HCT116 (cell line): ENCODE measurements around the gene GPC4. TPM values are rescaled to one million over a fixed set of nuclear protein-coding genes. Genes with fewer than 3 reads are reported as not detected.

Experiments used
- ATAC-seq: fragments of 200-7000 bp; cut with Tn5 transposase; 2 replicates; pipeline ENCODE4 v1.9.1; 2020; ENCODE audit warnings: mild to moderate bottlenecking, moderate library complexity
- BruUV-seq: library from RNA; stranded (reverse); fragments of 400-500 nt; replicated peaks from 2 replicates; lab custom pipeline; 2021; lab: Mats Ljungman, UMichigan
- CTCF ChIA-PET: fragments of 300-600 bp; sonication (Branson Sonifier 250); formaldehyde crosslinking; loops from one replicate; lab custom pipeline; 2021; ENCODE audit warnings: antibody characterized with exemption; lab: Charles Lee
- POLR2A ChIA-PET: fragments of 300-600, 350-600 bp; sonication (Branson Sonifier 250); formaldehyde crosslinking; loops from one replicate; lab custom pipeline; 2021; ENCODE audit warnings: antibody characterized with exemption; lab: Charles Lee
- RAD21 ChIA-PET, 2 experiments: fragments of 300-600 bp; sonication (Branson Sonifier 250); formaldehyde crosslinking; loops; one replicate each; lab custom pipeline; 2023; ENCODE audit warnings: low total read pairs in 2 of 2; ENCODE audit not compliant: uncharacterized antibody in 2 of 2, unreplicated experiment in 2 of 2, low non-redundant PET in 1 of 2; lab: Charles Lee
- DNase-seq: peaks from one replicate; pipeline ENCODE4 v3.0.0-alpha.2; 2010; ENCODE audit warnings: low read depth, low spot score
- H2AFZ ChIP-seq: fragments of 200-600 bp; shearing (Covaris generic), sonication (generic); 2 replicates; pipeline ENCODE4 v1.6.1; 2017; ENCODE audit warnings: low read depth, mixed run types, mixed read lengths, antibody characterized with exemption, low read length; ENCODE audit not compliant: poor library complexity, severe bottlenecking
- H3K27ac ChIP-seq: 2 replicates; pipeline ENCODE4 v1.5.1; 2012; ENCODE audit warnings: low read depth, low read length
- H3K27me3 ChIP-seq: fragments of 200-600 bp; sonication (generic); 2 replicates; pipeline ENCODE4 v1.6.1; 2016; ENCODE audit warnings: mixed run types, low read length, mixed read lengths; ENCODE audit not compliant: insufficient read depth
- H3K36me3 ChIP-seq, 2 experiments: fragments of 200-500 bp in 1 of 2; fragments of 200-600 bp in 1 of 2; sonication (Bioruptor generic) in 1 of 2; sonication (generic) in 1 of 2; 2 replicates each; pipeline versions ENCODE4 v1.5.1 to v1.6.1; 2014 to 2016; ENCODE audit warnings: low read length in 2 of 2, inconsistent platforms in 1 of 2, mixed read lengths in 1 of 2, mixed run types in 1 of 2; ENCODE audit not compliant: insufficient read depth in 2 of 2, control insufficient read depth in 1 of 2
- H3K4me1 ChIP-seq, 2 experiments: fragments of 200-600 bp in 1 of 2; sonication (generic) in 1 of 2; 2 replicates each; pipeline versions ENCODE4 v1.5.1 to v1.6.1; 2012 to 2017; ENCODE audit warnings: low read length in 2 of 2, inconsistent platforms in 1 of 2, mild to moderate bottlenecking in 1 of 2, mixed read lengths in 1 of 2, mixed run types in 1 of 2, moderate library complexity in 1 of 2; ENCODE audit not compliant: insufficient read depth in 2 of 2, control insufficient read depth in 1 of 2
- H3K4me2 ChIP-seq: fragments of 200-600 bp; sonication (generic); 2 replicates; pipeline ENCODE4 v1.6.1; 2017; ENCODE audit warnings: mixed run types, low read length, mixed read lengths
- H3K4me3 ChIP-seq, 2 experiments: fragments of 200-600 bp in 1 of 2; sonication (generic) in 1 of 2; replicated peaks in 1 of 2; 2 replicates each; pipeline ENCODE4 v1.5.1; 2011 to 2016; ENCODE audit warnings: low read length in 2 of 2, control low read depth in 1 of 2, low read depth in 1 of 2, mild to moderate bottlenecking in 1 of 2, mixed read lengths in 1 of 2, mixed run types in 1 of 2
- H3K79me2 ChIP-seq: fragments of 200-600 bp; sonication (generic); 2 replicates; pipeline ENCODE4 v1.6.1; 2017; ENCODE audit warnings: mild to moderate bottlenecking, mixed run types, low read length, moderate library complexity, mixed read lengths; ENCODE audit not compliant: insufficient read depth
- H3K9ac ChIP-seq: fragments of 200-600 bp; sonication (generic); 2 replicates; pipeline ENCODE4 v1.6.1; 2016; ENCODE audit warnings: low read length, mixed read lengths
- H3K9me2 ChIP-seq: fragments of 200-600 bp; sonication (generic), shearing (Covaris generic); 2 replicates; pipeline ENCODE4 v1.6.1; 2017; ENCODE audit warnings: mixed run types, mild to moderate bottlenecking, moderate library complexity; ENCODE audit not compliant: insufficient read depth
- H3K9me3 ChIP-seq, 2 experiments: fragments of 200-500 bp in 1 of 2; fragments of 200-600 bp in 1 of 2; sonication (Bioruptor generic) in 1 of 2; sonication (generic) in 1 of 2; 2 replicates each; pipeline ENCODE4 v1.6.1; 2014 to 2017; ENCODE audit warnings: low read length in 2 of 2, mixed read lengths in 2 of 2, inconsistent platforms in 1 of 2, low read depth in 1 of 2, mild to moderate bottlenecking in 1 of 2, mixed run types in 1 of 2, moderate library complexity in 1 of 2; ENCODE audit not compliant: control insufficient read depth in 1 of 2, insufficient read depth in 1 of 2
- H4K20me1 ChIP-seq: fragments of 200-600 bp; sonication (generic), shearing (Covaris generic); 2 replicates; pipeline ENCODE4 v1.6.1; 2017; ENCODE audit warnings: mixed run types, mild to moderate bottlenecking, moderate library complexity; ENCODE audit not compliant: insufficient read depth
- ATF3 ChIP-seq: IDR thresholded peaks from 2 replicates; pipeline ENCODE4 v1.6.1; 2012
- CBX3 ChIP-seq: IDR thresholded peaks from 2 replicates; pipeline ENCODE4 v1.6.1; 2012; ENCODE audit warnings: low read depth
- CEBPB ChIP-seq: IDR thresholded peaks from 2 replicates; pipeline ENCODE4 v1.6.1; 2012; ENCODE audit warnings: low read depth
- ELF1 ChIP-seq: IDR thresholded peaks from 2 replicates; pipeline ENCODE4 v1.6.1; 2012; ENCODE audit warnings: low read depth, borderline replicate concordance
- EZH2 ChIP-seq: fragments of 200-600 bp; sonication (generic); IDR thresholded peaks from 2 replicates; pipeline ENCODE4 v1.6.1; 2017; ENCODE audit warnings: antibody characterized with exemption, mixed run types
- JUND ChIP-seq: IDR thresholded peaks from 2 replicates; pipeline ENCODE4 v1.6.1; 2012
- POLR2A ChIP-seq: IDR thresholded peaks from 2 replicates; pipeline ENCODE4 v1.7.0; 2011; ENCODE audit warnings: borderline replicate concordance; ENCODE audit not compliant: insufficient read depth, insufficient read length; ENCODE audit errors: extremely low read depth
- POLR2AphosphoS5 ChIP-seq: IDR thresholded peaks from 2 replicates; pipeline ENCODE4 v1.6.1; 2011; ENCODE audit warnings: mild to moderate bottlenecking, low read depth, low read length, moderate library complexity
- RAD21 ChIP-seq: IDR thresholded peaks from 2 replicates; pipeline ENCODE4 v1.6.1; 2012; ENCODE audit warnings: low read depth, mild to moderate bottlenecking
- REST ChIP-seq: IDR thresholded peaks from 2 replicates; pipeline ENCODE4 v1.6.1; 2012; ENCODE audit warnings: low read depth
- SP1 ChIP-seq: IDR thresholded peaks from 2 replicates; pipeline ENCODE4 v1.6.1; 2012; ENCODE audit warnings: low read depth
- SRF ChIP-seq: IDR thresholded peaks from 2 replicates; pipeline ENCODE4 v1.6.1; 2012; ENCODE audit warnings: low read depth
- YY1 ChIP-seq: IDR thresholded peaks from 2 replicates; pipeline ENCODE4 v1.6.1; 2011; ENCODE audit warnings: low read length, low read depth, moderate library complexity, mild to moderate bottlenecking; ENCODE audit not compliant: insufficient replicate concordance; ENCODE audit errors: extremely low read depth
- ZBTB33 ChIP-seq: IDR thresholded peaks from 2 replicates; pipeline ENCODE4 v1.6.1; 2011; ENCODE audit warnings: mild to moderate bottlenecking, low read length, moderate library complexity; ENCODE audit not compliant: insufficient replicate concordance; ENCODE audit errors: extremely low read depth
- ZFX ChIP-seq: fragments of 450-650 bp; IDR thresholded peaks from 2 replicates; pipeline ENCODE4 v1.6.1; 2017
- intact Hi-C: fragments of 100-400 bp; cut with micrococcal nuclease; formaldehyde crosslinking; loops from 2 replicates; pipeline ENCODE4 v1.10.0; 2022
- total RNA-seq: library from RNA; stranded (reverse); gene quantifications from one replicate; pipeline ENCODE4 v1.2.1, GENCODE V29; 2021; ENCODE audit not compliant: unreplicated experiment

Gene GPC4
- total RNA-seq, 1 experiment from 2014 or later: 9.7 TPM

- BruUV-seq: no TSS peak
- ATAC-seq: no peak
- Histone ChIP-seq H3K27me3 (no peaks in the 10 kb centered on the region), H3K79me2 (no peaks in the 10 kb centered on the region), H3K9me2 (no peaks in the 10 kb centered on the region), H2AFZ (no peak overlapping the region), H3K9me3 (no peaks in the 10 kb centered on the region), H3K4me3 (no peak overlapping the region), H3K9ac (no peak overlapping the region)
- CTCF ChIA-PET: no interaction called here
- no peak for TF ChIP-seq EZH2
- TF ChIP-seq, all 23 proteins: peak for 0
- intact Hi-C loops: no loop called here
- Histone ChIP-seq H3K27ac (no peak overlapping the region), H4K20me1 (no peaks in the 10 kb centered on the region), H3K36me3 (no peaks in the 10 kb centered on the region), H3K4me1 (no peaks in the 10 kb centered on the region), H3K4me2 (no peak overlapping the region)
- ChIA-PET RAD21 (no interaction called here), POLR2A (no interaction called here)
- DNase-seq: no peak
Measured at GRCh38 chrX:133402830-133403625, 12.3 kb downstream of the GPC4 start.

GRCh38 chrX:133402042-133402453 is 13.2 kb downstream of the GPC4 start:
- POLR2A ChIA-PET: no interaction called here
- Histone ChIP-seq H3K9me2 (no peaks in the 10 kb centered on the region), H3K27ac (no peak overlapping the region), H3K36me3 (no peaks in the 10 kb centered on the region), H4K20me1 (no peaks in the 10 kb centered on the region), H3K4me2 (no peak overlapping the region), H2AFZ (no peak overlapping the region), H3K27me3 (no peaks in the 10 kb centered on the region), H3K4me1 (no peaks in the 10 kb centered on the region), H3K9me3 (no peaks in the 10 kb centered on the region), H3K9ac (no peak overlapping the region), H3K4me3 (no peak overlapping the region), H3K79me2 (no peaks in the 10 kb centered on the region)
- no peak for ATAC-seq
- BruUV-seq: no TSS peak
- CTCF ChIA-PET: no interaction called here
- intact Hi-C loops: no loop called here
- no peak for DNase-seq
- RAD21 ChIA-PET: no interaction called here
- no peak for TF ChIP-seq ELF1
- no peak for TF ChIP-seq RAD21
- TF ChIP-seq SRF: no peak
- TF ChIP-seq CBX3: no peak
- TF ChIP-seq CEBPB: no peak
- TF ChIP-seq ZFX: no peak
- TF ChIP-seq SP1: no peak
- no peak for TF ChIP-seq REST
- no peak for TF ChIP-seq POLR2AphosphoS5
- no peak for TF ChIP-seq ZBTB33
- TF ChIP-seq EZH2: no peak
- no peak for TF ChIP-seq JUND
- no peak for TF ChIP-seq ATF3
- TF ChIP-seq YY1: no peak
- no peak for TF ChIP-seq POLR2A
